Stimulated activated CD4-positive, alpha-beta T cell treated with anti-CD3 and anti-CD28 coated beads, Interleukin-15, amount 100 ng/mL, for 24 hours (primary cell): ENCODE measurements around the gene TMEM151A.
"Not testable (repeated sequence)": the region's sequence is repeated elsewhere in the genome, so short reads cannot be mapped to it uniquely, and the experiment has no call there.

Experiments used
- DNase-seq: peaks from one replicate; pipeline ENCODE4 v3.0.0-alpha.2; 2020

Gene TMEM151A

DNA sequence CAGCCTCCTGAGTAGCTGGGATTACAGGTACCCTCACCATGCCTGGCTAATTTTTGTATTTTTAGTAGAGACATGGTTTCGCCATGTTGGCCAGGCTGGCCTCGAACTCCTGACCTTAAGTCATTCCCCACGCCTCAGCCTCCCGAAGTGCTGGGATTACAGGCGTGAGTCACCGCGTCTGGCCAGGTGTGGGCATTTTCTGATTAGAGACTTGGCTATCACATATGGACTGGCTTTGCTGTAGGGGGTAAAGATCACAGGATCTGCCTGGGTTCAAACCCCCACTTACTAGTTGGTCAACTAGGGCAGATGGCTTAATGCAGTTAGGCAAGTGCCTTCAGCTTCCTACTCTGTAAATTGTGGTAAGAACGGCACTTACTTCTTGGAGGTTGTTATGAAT, 18.6 kb downstream of the TMEM151A start:
- no peak for DNase-seq

DNA sequence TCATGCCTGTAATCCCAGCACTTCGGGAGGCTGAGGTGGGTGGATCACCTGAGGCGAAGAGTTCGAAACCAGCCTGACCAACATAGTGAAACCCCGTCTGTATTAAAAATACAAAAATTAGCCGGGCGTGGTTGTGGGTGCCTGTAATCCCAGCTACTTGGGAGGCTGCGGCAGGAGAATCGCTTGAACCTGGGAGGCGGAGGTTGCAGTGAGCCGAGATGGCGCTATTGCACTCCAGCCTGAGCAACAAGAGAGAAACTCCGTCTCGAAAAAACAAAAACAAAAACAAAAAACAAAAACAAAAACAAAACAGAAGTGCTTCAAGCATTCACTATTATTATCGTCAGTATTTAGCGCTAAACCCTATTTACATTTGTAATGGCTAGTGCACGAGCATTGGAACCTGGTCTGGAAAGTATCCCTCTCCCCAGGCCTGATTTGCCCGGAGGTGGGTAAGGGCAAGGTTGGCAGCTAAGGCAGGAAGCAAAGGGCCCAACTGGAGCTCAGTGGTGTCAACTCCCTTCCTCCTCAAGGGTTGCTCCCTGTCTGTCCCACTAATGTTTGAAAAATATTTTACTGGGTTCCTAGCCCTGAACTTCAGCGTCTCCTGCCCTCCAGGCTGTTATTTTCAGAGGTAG, 19.2 kb downstream of the TMEM151A start:
- not testable (repeated sequence) for DNase-seq

DNA sequence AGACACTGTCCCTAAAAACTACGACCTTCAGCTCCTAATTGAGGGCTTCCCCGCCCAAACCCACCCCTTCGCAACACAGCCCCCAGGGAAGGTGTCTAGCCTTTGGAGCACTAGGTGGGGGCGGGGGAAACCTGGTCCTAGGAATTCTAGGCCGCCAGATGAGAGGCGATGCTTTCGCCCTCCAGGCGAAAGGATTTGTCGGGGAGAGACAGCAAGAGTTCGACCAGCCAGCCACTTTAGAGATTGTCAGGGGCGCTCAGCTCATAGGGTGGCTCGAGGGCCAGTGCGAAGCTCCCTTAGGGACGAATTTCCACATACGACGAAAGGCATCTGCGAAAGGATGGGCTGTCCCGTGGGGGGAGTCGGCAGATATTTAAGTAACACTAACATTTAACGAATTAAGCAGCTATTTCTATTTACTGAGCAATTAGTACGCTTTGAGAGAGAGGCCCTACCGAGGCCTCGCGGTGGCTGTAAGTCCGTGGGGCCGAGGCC, 19.8 kb downstream of the TMEM151A start:
- DNase-seq, result no peak

DNA sequence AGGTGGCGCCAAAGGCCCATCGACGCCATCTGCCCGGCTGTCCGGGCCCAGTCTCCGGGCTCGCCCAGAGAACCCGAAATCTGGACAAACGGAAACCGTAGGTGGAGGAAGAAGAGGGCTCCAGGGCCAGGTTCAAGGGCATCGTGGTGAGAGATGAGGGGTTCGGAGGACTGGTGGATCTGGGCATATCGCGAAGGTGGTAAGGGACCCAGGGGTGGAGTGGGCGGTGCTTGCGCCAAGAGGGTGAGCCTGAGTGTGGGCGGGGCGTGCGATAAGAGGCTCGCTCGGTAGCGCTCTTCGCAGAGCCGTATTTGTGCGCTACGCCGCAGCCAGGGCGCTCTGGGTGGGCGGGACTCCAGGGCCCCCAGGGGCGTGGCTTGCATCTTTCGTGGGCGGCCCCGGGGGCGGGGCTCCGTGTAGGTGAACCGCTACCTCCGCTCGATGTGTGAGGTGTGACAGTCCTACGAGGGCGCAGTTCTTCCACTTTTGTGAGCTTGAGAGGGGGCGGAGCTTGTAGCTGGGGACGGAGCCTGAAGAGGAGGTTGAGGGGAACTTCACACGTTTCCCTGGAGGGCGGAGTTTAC, 20.4 kb downstream of the TMEM151A start:
- DNase-seq, result peak; percentile 96

DNA sequence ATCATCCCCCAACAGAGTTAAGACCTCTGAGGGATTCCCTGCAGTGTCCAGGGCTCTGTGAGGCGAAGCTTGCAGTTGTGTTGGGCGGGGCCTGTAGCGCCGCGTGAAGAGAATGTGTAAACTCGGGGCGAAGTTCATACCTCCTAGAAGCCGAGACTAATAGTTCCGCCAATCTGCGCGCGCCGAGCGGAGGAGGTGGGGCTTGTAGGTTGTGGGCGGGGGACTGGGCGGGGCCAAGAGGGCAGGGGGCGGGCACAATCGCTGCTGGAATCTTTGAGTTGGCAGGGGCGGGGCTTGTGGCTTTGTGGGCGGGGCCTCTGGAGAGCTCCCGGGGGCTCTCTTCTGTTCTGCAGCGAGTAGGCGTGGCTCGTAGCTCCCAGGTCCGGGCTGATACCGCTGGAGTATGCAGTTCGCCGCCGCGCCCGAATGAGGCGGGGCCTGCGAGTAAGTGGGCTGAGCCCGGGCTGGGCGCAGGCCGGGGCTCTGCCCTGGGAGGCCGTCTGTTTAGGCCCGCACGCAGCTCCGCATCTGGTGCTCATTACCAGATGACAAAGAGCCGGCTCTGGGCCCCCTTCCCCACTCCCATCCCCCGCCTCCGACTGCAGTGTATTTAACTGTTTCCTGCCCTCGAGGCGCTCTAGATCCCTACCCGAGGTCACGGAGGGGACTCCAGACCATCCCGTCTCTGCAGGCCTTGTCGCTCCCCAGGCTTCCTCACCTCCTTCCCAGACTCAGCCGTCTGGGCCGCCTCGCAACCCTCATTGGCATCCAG, 21.0 kb downstream of the TMEM151A start:
- peak; percentile 94 for DNase-seq

DNA sequence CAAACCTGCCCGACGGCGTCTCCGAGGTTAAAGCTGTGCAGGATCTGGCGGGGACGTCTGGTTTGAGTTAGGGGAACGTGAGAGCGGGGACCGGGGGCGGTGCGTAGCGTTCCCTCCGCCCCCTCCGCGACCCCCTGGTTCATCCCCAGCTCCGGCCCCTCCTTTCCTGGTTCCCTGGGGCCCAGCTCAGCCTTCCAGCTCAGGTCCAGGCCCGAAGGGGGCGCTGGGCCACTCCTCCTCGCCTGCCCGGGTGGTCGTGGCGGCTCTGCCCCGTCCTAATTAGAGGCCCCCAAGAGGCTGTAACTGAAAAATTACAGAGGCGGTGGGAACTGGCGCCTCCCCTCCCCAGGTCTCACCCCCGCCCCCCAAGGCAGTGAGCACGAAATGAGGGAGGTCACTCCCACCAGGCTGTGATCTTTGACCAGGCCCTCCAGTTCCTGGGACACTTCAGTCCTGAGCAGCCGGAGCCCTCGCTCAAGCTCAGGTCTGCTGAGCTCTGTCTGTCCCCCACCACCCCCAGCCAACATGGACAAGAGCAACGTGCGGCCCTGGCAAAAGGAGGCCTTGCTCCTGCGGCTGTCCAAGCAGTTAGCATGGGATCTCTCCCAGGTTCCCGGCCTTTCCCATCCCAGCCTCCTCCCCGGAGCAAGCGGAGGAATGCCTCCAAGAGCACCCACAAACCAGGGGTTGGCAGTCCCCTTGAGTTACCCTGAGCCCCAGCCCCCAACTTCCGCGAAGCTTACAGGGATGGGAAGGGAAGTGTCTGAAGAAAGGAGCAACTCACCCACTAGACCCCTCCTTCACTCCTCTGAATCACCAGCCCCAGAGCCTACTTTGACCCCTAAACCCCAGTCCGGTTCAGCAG, 21.9 kb downstream of the TMEM151A start:
- DNase-seq, result no peak

DNA sequence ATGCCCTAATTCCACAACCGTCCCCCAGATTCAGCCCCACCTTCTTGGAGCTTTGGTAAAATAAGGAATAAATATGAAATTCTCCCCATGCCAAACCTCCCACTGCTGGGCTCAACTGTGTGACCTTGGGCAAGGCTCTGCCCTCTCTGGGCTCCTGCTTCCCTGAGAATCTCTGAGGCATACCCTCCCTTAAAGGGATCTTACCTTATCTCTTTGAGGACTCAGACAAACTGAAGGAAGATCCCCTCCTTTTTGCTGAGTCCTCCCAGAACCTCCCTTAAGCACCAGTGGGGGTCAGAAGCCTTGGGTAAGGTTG, 22.4 kb downstream of the TMEM151A start:
- DNase-seq, result no peak

DNA sequence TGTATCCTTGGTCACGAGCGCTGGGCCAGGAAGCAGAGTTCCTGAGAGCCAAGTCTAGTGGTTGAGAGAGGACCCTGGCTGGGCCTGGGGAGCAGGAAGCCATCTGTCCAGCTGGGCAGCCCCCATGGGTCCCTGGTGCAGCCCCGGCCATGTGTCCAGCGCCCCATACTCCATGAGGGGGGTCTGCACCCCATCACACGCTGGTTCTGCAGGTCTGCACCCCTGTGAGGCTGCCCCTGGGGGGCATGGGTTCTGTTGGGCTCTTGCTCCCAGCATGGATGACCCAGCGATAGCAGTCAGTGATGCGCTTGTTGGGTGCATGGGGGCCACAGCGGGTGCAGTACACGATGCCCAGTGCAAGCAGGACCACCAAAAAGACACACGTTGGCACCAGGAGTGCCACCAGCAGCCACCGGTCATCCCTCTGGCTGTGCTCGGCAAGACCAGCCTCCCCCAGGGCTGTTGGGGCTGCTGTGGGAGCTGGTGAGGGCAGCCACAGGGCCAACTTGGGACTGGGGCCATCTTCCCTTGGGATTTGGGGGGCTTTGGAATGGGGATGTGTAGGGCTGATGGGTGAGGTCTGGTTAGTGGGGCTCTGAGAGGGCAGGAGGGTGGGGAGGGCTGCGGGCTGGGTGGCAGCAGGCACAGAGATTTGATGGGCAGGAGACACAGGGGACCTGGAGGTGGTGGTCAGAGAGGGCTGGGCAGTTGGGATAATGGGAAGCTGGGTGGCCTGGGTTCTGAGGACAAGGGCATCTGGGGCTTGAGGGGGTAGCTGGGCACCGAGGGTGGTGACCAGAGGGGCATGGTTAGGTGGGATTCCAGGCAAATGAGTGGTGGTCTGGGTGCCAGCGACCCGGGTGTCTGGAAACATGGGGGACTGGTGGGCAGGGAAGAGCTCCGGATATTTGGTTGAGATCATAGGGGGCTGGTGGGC, 23.1 kb downstream of the TMEM151A start:
- DNase-seq, result no peak

DNA sequence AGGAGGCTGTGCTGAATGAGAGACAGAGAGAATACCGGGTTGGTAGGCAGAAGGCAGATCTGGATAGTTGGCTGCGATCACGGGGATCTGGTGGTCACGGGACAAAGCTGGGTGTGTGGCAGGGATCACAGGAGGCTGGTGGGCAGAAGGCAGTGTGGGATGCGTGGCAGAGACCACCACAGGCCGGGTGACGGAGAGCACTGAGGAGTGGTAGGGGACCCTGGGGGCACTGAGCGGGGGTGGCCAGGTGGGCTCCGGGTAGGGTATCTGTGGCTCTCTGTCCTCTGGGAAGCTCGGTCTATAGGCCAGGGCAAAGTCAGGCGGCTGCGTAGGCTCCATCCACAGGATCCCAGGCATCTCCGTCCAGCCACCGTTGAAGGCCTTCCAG, 23.8 kb downstream of the TMEM151A start:
- DNase-seq, result no peak

DNA sequence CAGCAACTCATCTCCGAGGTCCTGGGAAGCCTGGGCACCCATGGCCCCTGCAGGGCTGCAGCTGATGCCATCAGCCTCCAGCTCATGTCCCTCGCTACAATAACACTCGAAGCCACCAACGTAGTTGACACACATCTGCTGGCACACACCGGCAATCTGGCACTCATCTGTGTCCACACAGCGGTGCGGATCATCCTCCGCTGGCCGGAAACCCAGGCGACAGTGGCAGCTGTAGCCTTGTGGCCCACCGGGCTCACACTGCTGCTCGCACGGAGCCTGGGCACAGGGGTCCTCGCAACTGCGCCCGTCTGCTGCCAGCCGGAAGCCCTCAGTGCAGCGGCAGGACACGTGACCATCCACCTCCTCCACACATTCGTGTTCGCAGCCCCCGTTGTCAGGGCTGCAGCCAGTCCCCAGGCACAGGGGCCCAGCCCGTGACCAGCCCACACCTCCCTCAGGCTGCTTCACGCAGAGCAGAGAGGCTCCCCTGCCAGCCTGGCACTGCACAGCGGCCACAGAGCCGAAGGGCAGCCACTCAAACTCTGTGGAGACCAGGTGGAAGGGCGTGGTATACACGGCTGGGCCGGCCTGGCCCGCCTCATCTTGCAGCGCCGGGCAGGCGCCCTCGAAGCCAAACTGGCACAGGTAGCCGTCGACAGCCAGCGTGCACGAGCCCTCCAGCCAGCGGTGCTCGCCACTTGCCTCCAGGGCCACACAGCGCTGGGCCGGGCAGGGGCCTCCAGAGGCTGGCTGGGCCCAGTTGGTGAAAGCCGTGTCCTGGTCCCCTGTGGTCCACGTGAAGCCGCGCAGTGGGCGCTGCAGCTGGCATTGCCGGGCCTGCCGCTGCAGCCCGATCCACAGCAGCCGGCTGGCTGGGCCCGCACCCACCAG, 24.5 kb downstream of the TMEM151A start:
- no peak for DNase-seq

DNA sequence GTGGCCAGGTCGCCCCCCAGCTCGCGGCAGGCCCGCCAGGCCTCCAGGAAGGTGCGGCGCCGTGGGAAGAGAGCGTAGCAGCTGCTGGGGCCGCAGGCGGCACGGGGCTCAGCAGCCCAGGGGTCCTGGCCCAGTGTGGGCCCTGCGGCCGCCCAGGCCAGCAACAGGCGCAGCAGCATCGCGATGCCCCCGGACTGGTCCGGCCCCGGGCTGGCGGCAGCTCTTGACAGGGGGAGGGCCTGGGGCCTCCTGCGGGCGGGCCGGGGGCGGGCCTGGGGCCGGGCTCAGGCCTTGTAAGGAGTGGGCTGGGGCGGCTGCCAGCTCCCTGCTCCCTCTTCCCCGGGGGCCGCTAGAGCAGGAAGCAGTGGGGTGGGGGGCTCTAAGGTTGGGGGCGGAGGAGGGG, 25.2 kb downstream of the TMEM151A start, which contains the start of gene CD248:
Gene CD248 (minus strand): TSS at position 196 of the 403 bp plus-strand sequence. CDS start 17 bp downstream, at position 179.
- no peak for DNase-seq

DNA sequence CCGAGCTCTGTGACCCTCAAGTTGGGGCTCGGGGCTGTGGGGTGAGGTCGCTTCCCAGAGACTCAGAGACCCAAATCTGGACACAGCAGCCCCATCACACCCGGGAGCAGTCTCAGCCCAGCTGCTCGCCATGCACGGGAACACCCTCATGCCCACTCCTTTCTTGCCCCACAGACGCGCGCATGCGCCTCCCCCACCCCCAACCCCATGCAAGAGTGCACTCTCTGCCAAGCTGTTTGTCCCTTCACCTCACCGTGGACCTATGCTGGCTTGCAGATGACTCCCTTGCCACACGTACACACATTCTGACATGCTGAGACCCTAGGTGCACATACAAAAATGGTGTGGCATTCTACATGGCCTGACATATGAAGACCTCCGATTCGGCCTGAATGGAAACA, 25.6 kb downstream of the TMEM151A start:
- peak; percentile 46 for DNase-seq

DNA sequence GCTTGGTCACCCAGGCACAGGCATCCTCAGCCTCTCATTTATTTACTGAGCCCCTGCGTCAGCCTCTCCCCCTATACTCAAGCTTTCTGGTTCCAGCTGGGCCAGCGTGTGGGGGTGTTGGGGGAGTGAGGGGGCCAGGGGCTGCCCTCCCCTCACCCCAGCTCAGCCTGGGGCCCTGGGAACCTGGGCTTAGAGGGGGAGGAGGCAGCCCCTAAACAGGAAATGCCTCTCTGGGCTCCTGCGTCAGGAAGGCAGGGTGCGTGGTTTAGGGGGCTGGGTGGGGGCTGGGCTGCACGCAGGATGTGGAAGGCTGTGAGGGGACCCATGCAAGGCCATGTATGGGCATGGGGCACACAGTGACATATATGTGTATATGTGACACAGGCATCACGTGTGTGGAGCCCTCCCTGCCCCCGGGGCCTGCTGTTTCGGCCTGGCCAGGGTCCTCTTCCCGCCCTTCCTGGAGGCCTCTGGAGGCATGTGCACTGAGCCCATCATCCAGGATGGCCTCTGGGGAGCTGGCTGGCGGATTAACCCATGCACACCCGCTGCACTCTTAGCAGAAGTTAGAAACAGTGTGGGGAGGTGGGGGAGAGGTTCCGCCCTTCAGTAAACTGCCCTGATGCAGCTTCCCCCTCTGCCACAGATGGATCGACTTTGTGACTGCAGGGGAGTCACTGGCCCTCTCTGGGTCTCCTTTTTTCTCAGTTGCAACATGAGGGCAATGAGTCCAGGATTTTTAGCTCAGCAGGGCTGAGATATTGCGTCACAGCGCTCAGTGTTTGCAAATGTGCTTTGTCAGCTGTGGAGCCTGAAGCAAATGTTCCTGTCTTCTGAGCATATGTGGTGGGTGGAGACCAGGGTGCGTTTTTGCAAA, 26.3 kb downstream of the TMEM151A start:
- peak; percentile 40 for DNase-seq

DNA sequence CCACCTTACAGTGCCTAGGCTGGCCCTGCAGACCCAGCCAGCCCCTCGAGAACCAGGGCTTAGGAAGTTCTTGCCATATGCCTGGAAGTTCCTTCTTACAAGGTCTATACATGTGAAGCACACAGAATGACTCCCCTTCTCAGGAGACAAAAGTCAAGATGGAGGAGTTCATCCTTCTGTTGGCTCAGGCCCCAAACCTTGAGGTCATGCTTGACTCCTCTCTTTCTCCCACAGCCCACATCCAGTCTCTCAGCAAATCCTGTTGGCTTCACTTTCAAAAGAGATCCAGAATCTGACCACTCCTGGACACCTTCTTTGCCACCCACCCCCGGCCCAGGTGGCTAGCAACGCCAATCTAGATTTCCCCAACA, 26.9 kb downstream of the TMEM151A start:
- no peak for DNase-seq

DNA sequence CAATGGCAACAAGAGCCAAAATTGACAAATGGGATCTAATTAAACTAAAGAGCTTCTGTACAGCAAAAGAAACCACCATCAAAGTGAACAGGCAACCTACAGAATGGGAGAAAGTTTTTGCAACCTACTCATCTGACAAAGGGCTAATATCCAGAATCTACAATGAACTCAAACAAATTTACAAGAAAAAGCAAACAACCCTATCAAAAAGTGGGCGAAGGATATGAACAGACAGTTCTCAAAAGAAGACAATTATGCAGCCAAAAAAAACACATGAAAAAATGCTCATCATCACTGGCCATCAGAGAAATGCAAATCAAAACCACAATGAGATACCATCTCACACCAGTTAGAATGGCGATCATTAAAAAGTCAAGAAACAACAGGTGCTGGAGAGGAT, 28.6 kb downstream of the TMEM151A start:
- DNase-seq, result not testable (repeated sequence)

DNA sequence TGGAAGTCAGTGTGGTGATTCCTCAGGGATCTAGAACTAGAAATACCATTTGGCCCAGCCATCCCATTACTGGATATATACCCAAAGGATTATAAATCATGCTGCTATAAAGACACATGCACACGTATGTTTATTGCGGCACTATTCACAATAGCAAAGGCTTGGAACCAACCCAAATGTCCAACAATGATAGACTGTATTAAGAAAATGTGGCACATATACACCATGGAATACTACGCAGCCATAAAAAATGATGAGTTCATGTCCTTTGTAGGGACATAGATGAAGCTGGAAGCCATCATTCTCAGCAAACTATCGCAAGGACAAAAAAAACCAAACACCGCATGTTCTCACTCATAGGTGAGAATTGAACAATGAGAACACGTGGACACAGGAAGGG, 29.1 kb downstream of the TMEM151A start:
- DNase-seq, result not testable (repeated sequence)

DNA sequence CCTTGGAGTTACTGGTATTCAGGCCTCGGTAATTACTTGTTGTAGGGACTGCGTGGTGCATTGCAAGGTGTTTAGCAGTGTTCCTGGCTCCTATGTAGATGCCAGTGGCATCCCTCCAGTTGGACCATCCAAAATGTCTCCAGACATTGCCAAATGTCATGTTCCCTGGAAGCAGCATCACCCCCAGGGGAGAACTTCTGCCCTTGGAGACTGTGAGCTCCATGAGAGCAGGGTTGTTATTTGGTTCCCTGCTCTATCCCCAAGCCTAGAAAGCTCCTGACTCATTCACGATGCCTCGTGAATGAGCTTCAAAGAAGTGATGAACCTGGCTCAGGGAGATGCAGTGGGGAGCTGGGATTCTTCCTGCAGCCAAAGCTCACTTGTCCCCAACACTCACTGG, 29.9 kb downstream of the TMEM151A start:
- DNase-seq, result no peak

DNA sequence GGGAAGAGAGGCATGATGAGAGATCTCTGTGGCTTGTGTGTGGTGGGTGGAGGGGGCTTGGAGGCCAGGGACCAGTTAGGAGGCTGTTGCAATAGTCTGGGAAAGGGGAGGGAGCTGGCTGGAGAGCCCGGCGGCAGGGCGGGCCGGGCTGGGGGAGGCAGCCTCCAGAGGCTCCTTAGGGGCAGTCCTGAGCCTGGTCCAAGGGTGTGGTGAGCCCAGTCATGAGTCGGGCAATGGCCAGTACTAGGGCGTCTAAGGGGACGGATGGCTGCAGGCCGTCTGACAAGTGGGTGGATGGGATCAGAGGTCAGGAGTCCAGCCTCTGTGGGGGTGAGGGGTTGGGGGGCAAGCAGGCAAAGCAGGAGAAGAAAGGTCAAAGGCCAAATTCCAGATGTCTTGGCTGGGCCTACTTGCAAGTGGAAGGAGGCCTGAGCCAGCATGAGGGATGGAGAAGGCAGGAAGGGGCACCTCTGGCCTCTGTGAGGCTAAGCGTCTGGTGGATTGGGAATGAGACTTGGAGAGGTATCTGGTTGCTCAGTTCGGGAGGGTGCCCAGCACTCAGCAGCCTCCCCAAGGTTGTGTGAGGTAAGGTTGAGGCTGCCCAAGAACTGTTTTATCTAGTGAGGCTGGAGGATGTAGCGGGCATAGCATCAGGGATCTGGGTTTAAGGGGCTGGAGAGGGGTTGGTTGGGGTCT, 31.2 kb downstream of the TMEM151A start:
- no peak for DNase-seq

DNA sequence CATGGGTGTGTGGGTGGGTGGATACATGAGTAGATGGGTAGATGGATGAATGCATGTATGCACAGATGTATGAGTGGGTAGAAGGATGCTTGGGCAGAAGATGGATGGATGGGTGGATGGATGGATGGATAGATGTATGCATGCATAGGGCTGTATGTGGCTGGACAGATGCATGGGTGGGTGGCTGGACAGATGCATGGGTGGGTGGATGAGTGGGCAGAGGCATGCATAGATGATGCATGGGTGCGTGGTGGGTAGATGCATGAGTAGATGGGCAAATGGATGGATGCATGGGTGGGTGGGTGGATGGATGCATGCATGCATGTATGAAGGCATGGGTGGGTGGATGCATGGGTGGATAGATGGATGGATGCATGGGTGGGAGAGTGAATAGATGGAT, 32.0 kb downstream of the TMEM151A start:
- no peak for DNase-seq
